HEK293 (cell line): ENCODE results near the gene WDFY2.
"Not testable (repeated sequence)": the region's sequence is repeated elsewhere in the genome, so short reads cannot be mapped to it uniquely, and the experiment has no call there.

Experiments used
- CTCF ChIA-PET: fragments of 350-600 bp; formaldehyde crosslinking; extraction: SDS; loops from one replicate; lab custom pipeline; 2021; ENCODE audit warnings: antibody characterized with exemption; lab: Yijun Ruan, JAX
- POLR2A ChIA-PET: fragments of 300-600 bp; formaldehyde crosslinking; extraction: SDS; loops from one replicate; lab custom pipeline; 2020; ENCODE audit warnings: antibody characterized with exemption, inconsistent platforms; lab: Yijun Ruan, JAX
- H3K27ac ChIP-seq: fragments of 200-500 bp; sonication (Bioruptor generic); 2 replicates; pipeline ENCODE4 v1.5.1; 2014; ENCODE audit warnings: low read depth, low read length, control low read depth, inconsistent platforms; ENCODE audit errors: extremely low read depth
- H3K36me3 ChIP-seq, 2 experiments: fragments of 200-500 bp in 1 of 2; sonication (Bioruptor generic) in 1 of 2; 1 replicate in 1 of 2; 2 replicates in 1 of 2; pipeline ENCODE4 v1.5.1; 2014 to 2017; ENCODE audit warnings: inconsistent platforms in 2 of 2, low read length in 2 of 2; ENCODE audit not compliant: control insufficient read depth in 2 of 2, insufficient read depth in 1 of 2
- H3K4me1 ChIP-seq: fragments of 200-500 bp; sonication (Bioruptor generic); 2 replicates; pipeline ENCODE4 v1.5.1; 2014; ENCODE audit warnings: mild to moderate bottlenecking, low read length, inconsistent platforms; ENCODE audit not compliant: control insufficient read depth, insufficient read depth
- H3K4me3 ChIP-seq: 2 replicates; pipeline ENCODE4 v1.5.1; 2011; ENCODE audit warnings: low read depth, mild to moderate bottlenecking, control low read depth, low read length, moderate library complexity
- H3K9me3 ChIP-seq: fragments of 200-500 bp; sonication (Bioruptor generic); 2 replicates; pipeline ENCODE4 v1.5.1; 2014; ENCODE audit warnings: low read depth, low read length, inconsistent platforms; ENCODE audit not compliant: control insufficient read depth, insufficient read depth
- PRDM1 ChIP-seq: fragments of 450-650 bp; formaldehyde crosslinking; IDR thresholded peaks from 2 replicates; pipeline ENCODE4; 2016; ENCODE audit warnings: missing biosample characterization, missing genetic modification characterization
- PRDM10 ChIP-seq: fragments of 450-650 bp; formaldehyde crosslinking; IDR thresholded peaks from 2 replicates; pipeline ENCODE4 v1.5.1; 2016; ENCODE audit warnings: missing biosample characterization, missing genetic modification characterization
- REPIN1 ChIP-seq: fragments of 450-650 bp; formaldehyde crosslinking; IDR thresholded peaks from 2 replicates; pipeline ENCODE4 v1.5.1; 2017; ENCODE audit warnings: missing biosample characterization, missing genetic modification characterization, low read depth
- ZFP3 ChIP-seq: fragments of 450-650 bp; formaldehyde crosslinking; IDR thresholded peaks from 2 replicates; pipeline ENCODE4 v1.5.1; 2016; ENCODE audit warnings: low read depth, missing biosample characterization, missing genetic modification characterization
- ZNF112 ChIP-seq: fragments of 450-650 bp; formaldehyde crosslinking; IDR thresholded peaks from 2 replicates; pipeline ENCODE4 v1.5.0; 2017; ENCODE audit warnings: missing biosample characterization, missing genetic modification characterization
- ZNF121 ChIP-seq: fragments of 450-650 bp; formaldehyde crosslinking; IDR thresholded peaks from 2 replicates; pipeline ENCODE4 v1.5.1; 2016; ENCODE audit warnings: missing biosample characterization, missing genetic modification characterization
- ZNF132 ChIP-seq: fragments of 450-650 bp; formaldehyde crosslinking; IDR thresholded peaks from 2 replicates; pipeline ENCODE4 v1.5.1; 2017; ENCODE audit warnings: missing biosample characterization, missing genetic modification characterization, borderline replicate concordance
- ZNF2 ChIP-seq: fragments of 450-650 bp; formaldehyde crosslinking; IDR thresholded peaks from 2 replicates; pipeline ENCODE4 v1.5.1; 2016; ENCODE audit warnings: missing biosample characterization, missing genetic modification characterization
- ZNF391 ChIP-seq: fragments of 450-650 bp; formaldehyde crosslinking; IDR thresholded peaks from 2 replicates; pipeline ENCODE4 v1.5.1; 2016; ENCODE audit warnings: low read depth, missing biosample characterization, missing genetic modification characterization, borderline replicate concordance
- ZNF544 ChIP-seq: fragments of 450-650 bp; formaldehyde crosslinking; IDR thresholded peaks from 2 replicates; pipeline ENCODE4 v1.5.0; 2017; ENCODE audit warnings: missing biosample characterization, missing genetic modification characterization
- ZNF558 ChIP-seq: fragments of 450-650 bp; formaldehyde crosslinking; IDR thresholded peaks from 2 replicates; pipeline ENCODE4 v1.5.1; 2016; ENCODE audit warnings: missing biosample characterization, missing genetic modification characterization
- ZNF664 ChIP-seq: fragments of 450-650 bp; formaldehyde crosslinking; IDR thresholded peaks from 2 replicates; pipeline ENCODE4 v1.5.1; 2016; ENCODE audit warnings: missing biosample characterization, missing genetic modification characterization
- ZNF776 ChIP-seq: fragments of 450-650 bp; formaldehyde crosslinking; IDR thresholded peaks from 2 replicates; pipeline ENCODE4 v1.5.0; 2017; ENCODE audit warnings: missing biosample characterization, missing genetic modification characterization, borderline replicate concordance
- ZNF785 ChIP-seq: fragments of 450-650 bp; formaldehyde crosslinking; IDR thresholded peaks from 2 replicates; pipeline ENCODE4 v1.5.1; 2016; ENCODE audit warnings: missing biosample characterization, missing genetic modification characterization
- ZNF830 ChIP-seq: fragments of 450-650 bp; IDR thresholded peaks from 2 replicates; pipeline ENCODE4 v1.5.0; 2018; ENCODE audit warnings: missing biosample characterization, missing genetic modification characterization, low read depth, mild to moderate bottlenecking, moderate library complexity
- ZSCAN16 ChIP-seq: fragments of 450-650 bp; formaldehyde crosslinking; IDR thresholded peaks from 2 replicates; pipeline ENCODE4 v1.5.1; 2016; ENCODE audit warnings: missing biosample characterization, missing genetic modification characterization
- TF ChIP-seq, protein P1 (sequence below): fragments of 450-650 bp; formaldehyde crosslinking; IDR thresholded peaks from 2 replicates; pipeline ENCODE4 v1.5.1; 2016; ENCODE audit warnings: missing biosample characterization, missing genetic modification characterization
- TF ChIP-seq, protein P2 (sequence below): fragments of 450-650 bp; IDR thresholded peaks from 2 replicates; pipeline ENCODE4 v1.5.1; 2018; ENCODE audit warnings: missing biosample characterization, missing genetic modification characterization

Gene WDFY2

DNA sequence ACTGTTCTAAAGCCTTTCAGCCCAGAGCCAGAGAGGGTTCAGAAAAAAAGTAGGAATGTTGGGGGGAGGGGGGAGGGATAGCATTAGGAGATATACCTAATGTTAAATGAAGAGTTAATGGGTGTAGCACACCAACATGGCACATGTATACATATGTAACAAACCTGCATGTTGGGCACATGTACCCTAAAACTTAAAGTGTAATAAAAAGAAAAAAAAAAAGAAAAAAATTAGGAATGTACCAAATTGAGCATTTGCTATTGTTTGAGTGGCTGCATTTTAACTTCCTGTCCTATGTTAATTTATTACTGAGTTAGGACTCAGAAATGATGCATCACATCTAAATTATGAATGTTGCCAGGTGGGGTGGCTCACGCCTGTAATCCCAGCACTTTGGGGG lies 7.7 kb downstream of the WDFY2 start:
- POLR2A ChIA-PET = interaction anchor here (1.2 kb wide), 1 partner anchor 139 kb away, joined by 4 read pairs; no protein-coding TSS in a partner anchor
- H3K4me3 ChIP-seq, H3K27ac ChIP-seq, H3K9me3 ChIP-seq: not testable (repeated sequence)
- TF ChIP-seq, protein P1, sequence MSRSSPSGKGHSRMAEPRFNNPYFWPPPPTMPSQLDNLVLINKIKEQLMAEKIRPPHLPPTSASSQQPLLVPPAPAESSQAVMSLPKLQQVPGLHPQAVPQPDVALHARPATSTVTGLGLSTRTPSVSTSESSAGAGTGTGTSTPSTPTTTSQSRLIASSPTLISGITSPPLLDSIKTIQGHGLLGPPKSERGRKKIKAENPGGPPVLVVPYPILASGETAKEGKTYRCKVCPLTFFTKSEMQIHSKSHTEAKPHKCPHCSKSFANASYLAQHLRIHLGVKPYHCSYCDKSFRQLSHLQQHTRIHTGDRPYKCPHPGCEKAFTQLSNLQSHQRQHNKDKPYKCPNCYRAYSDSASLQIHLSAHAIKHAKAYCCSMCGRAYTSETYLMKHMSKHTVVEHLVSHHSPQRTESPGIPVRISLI (tag by site-specific recombination) = peak; percentile 62; the same call in 1 of the 2 replicates
- 0 out of 2 replicates have a peak, but pooled peaks have one; percentile 73 for TF ChIP-seq ZNF664 (tag by site-specific recombination)
- TF ChIP-seq PRDM10 (tag by site-specific recombination) = peak; percentile 87
- TF ChIP-seq, all 188 proteins: peak for 3; not testable (repeated sequence) for 185
- peaks cover 34% of the 10 kb centered on the region for H3K4me1 ChIP-seq
- CTCF ChIA-PET, H3K36me3 ChIP-seq: not testable (repeated sequence)

GRCh38 chr13:51594432-51594831 lies 10.2 kb downstream of the WDFY2 start:
- no peak overlapping the region for H3K4me3 ChIP-seq
- TF ChIP-seq REPIN1 (tag by site-specific recombination) = no peak
- TF ChIP-seq ZNF830 = no peak
- no peak for TF ChIP-seq ZNF776 (tag by site-specific recombination)
- TF ChIP-seq PRDM1 (tag by site-specific recombination) = no peak
- no peak for TF ChIP-seq ZNF121 (tag by site-specific recombination)
- TF ChIP-seq ZNF391 (tag by site-specific recombination) = no peak
- TF ChIP-seq, protein P2, sequence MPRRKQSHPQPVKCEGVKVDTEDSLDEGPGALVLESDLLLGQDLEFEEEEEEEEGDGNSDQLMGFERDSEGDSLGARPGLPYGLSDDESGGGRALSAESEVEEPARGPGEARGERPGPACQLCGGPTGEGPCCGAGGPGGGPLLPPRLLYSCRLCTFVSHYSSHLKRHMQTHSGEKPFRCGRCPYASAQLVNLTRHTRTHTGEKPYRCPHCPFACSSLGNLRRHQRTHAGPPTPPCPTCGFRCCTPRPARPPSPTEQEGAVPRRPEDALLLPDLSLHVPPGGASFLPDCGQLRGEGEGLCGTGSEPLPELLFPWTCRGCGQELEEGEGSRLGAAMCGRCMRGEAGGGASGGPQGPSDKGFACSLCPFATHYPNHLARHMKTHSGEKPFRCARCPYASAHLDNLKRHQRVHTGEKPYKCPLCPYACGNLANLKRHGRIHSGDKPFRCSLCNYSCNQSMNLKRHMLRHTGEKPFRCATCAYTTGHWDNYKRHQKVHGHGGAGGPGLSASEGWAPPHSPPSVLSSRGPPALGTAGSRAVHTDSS (tag by site-specific recombination) = no peak
- no peak for TF ChIP-seq ZNF112 (tag by site-specific recombination)
- POLR2A ChIA-PET = no interaction called here
- H3K4me1 ChIP-seq = peaks cover 19% of the 10 kb centered on the region
- no peaks in the 10 kb centered on the region for H3K9me3 ChIP-seq
- no peak overlapping the region for H3K27ac ChIP-seq
- CTCF ChIA-PET = no interaction called here
- H3K36me3 ChIP-seq = no peaks in the 10 kb centered on the region

GRCh38 chr13:51595416-51595815 lies 11.2 kb downstream of the WDFY2 start:
- no peak overlapping the region for H3K4me3 ChIP-seq
- H3K4me1 ChIP-seq = peaks cover 11% of the 10 kb centered on the region
- no peaks in the 10 kb centered on the region for H3K9me3 ChIP-seq
- TF ChIP-seq ZNF558 (tag by site-specific recombination) (no peak), ZNF785 (no peak), ZNF544 (tag by site-specific recombination) (no peak), ZNF2 (tag by site-specific recombination) (no peak), ZNF132 (tag by site-specific recombination) (no peak), ZFP3 (tag by site-specific recombination) (no peak), ZSCAN16 (no peak)
- H3K36me3 ChIP-seq = no peaks in the 10 kb centered on the region
- H3K27ac ChIP-seq = no peak overlapping the region
- POLR2A ChIA-PET = no interaction called here
- CTCF ChIA-PET = no interaction called here
